GM21737 (cell line): ENCODE results near the gene ANKFY1.

Source experiments
- ATAC-seq: cut with Tn5 transposase; IDR thresholded peaks from one replicate; pipeline ENCODE4 v1.9.1; 2021; ENCODE audit warnings: mild to moderate bottlenecking, moderate library complexity; ENCODE audit not compliant: unreplicated experiment

The ANKFY1 gene

DNA sequence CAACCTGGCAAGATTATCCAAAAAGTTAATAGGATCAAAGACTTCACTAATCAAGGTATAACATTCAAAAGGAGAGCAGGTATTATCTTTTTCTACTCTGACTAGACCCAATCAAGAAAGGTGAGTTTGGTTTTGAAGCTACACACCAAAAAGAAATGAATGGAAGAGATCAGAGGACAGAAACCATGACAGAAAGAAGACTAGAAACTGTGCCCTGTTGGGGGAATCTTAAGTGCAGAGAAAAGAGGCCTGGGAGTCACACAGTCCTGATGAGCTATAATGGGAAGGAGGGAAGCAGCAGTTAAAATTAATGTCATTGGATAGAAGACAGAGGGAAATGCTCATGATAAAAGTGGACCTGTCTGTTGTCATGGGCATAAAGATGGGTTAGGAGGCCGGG, 138.2 kb downstream of the ANKFY1 start:
- no peak for ATAC-seq

DNA sequence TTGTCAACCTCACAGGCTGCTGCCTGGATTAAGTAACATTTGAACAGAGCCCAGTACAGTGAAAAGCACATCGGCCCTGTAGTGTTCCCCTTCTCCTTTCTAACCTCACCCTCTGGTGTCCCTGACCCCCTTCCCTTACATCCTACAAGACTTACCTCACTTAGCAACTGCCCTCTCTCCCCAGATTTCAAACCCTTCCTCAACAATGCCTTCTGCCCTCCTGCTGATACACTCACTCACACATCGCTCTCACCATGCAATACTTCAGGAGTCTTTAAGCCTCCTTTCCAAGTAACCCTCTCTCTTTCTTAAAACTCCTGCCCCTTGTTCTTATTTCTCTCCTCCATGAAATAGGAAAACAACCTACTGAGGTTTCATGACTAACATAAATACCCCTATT, 138.8 kb downstream of the ANKFY1 start:
- ATAC-seq: no peak

DNA sequence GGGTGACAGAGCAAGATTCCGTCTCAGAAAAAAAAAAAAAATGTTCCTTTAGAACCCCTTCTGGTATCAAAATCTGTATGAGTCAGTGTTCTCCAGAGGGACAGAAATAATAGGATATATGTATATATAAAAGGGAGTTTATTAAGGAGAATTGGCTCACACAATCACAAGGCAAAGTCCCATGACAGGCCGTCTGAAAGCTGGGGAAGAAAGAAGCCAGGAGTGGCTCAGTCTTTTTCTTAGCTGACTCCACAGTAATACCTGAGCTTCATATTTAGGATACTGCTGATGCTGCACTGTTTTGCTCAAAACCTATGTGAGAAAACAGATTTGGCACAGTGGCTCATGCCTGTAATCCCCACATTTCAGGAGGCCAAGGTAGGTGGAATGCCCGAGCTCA, 143.4 kb downstream of the ANKFY1 start:
- ATAC-seq: no peak

DNA sequence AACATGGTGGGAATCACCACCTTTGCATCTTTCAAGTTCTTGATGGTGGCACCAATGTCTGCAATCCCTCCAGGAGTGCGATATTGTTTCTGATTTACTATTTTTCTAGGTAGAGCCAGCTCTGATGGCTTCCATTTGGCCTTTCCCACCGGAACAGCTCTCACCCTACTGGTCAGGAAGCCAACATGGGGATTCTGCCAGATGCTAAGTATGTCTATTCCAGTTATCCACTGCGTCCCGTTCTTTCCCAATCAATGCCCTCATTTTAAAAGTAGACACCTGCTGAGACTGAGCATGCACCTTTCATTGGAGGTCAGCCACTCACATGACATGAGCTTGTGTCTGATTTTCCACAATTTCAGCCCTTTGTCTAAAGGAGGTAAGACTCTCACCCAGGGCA, 144.5 kb downstream of the ANKFY1 start:
- ATAC-seq: no peak

DNA sequence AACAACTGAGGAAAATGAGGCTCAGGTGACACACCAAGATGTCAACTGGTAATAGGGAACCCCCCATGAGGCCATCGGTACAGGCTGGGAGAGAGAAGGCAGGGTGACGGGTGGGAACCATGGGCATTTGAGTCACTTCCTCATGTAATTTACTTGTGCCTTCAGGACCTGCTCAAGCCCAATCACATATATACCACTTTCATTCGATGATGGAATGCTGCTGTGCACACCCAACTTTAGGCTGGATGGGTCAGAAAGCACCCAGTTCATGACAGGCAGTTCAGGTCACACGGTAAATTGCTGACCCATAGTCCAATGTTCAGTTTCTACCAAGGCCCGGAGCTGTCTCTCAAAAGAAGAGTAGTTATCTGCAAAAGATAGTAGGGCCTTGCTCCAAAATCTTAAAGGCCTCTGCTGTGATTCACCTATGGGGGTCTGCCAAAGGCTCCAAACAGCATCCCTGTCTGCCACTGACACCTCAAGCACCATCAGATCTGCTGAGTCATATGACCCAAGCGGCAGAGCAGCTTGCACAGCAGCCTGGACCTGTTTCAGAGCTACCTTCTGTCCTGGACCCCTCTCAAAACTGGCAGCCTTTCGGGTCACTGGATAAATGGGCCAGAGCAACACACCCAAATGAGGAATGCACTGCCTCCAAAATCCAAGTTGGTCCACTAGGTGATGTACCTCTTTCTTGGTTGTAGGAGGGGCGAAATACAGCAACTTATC, 145.6 kb downstream of the ANKFY1 start:
- ATAC-seq: no peak

DNA sequence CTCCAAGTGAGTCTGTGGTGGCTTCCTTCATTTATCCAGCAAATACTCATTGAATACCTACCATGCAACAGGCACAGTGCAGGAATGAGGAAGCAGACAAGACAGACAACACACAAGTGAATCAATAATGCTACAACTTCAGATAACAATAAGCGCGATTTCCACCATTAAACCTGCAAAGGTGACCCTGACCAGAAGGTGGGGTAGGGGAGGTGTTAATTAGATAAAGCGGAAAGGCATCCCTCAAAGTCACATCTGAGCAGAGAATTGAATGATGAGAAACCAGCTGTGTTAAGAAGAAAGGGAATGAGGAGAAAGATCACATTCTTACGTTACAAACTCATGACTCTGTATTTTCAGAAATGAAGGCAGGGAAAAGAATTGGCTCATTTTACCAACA, 147.3 kb downstream of the ANKFY1 start:
- ATAC-seq: no peak
